ENCODE measurements around the gene CEP85L. TPM values are rescaled to one million over a fixed set of nuclear protein-coding genes. Genes with fewer than 3 reads are reported as not detected.
A peak's percentile ranks its signal among the peaks of the same experiment; 100 is the strongest.

Gene CEP85L
- total and polyA plus RNA-seq, 10 donors, result 6.3 to 46.5 (median 30.7) TPM

DNA sequence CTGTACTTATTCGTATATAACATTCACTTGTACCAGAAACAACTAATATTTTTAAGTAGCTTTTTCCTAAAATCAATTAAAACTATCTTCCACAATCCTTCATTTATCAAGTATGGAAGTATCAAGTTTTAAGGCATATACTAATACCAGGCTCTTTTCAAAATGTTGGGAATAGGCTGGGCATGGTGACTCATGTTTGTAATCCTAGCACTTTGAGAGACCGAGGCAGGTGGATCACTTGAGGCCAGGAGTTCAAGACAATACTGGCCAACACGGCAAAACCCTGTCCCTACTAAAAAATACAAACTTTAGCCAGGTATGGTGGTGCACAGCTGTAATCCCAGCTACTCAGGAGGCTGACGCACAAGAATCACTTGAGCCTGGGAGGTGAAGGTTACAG lies 129.0 kb downstream of the CEP85L start:
- 92 to 100% (median 97%) methylated on average over 4 of the region's 4 CpGs for WGBS, 5 donors
- H3K4me1 ChIP-seq, result no peaks in the 10 kb centered on the region
- intact Hi-C loops (cut with DNase I; ENCODE audit: low total_unique reads), result no loop called here
- H3K9me3 ChIP-seq, result no peaks in the 10 kb centered on the region
- H3K27ac ChIP-seq, result no peak overlapping the region
- peaks cover 0 to 47% (median 4%) of the 10 kb centered on the region in 6 donors for H3K36me3 ChIP-seq
- no peak for TF ChIP-seq CTCF (IDR thresholded peaks at IDR 0.05 in 8 of 11, conservative IDR thresholded peaks at IDR 0.05 in 3 of 11)
- no peak for TF ChIP-seq POLR2AphosphoS5 (IDR thresholded peaks at IDR 0.05)
- no peak for TF ChIP-seq POLR2A (IDR thresholded peaks at IDR 0.05)
- no peak overlapping the region for H3K4me3 ChIP-seq
- DNase-seq, result no peak
- no peaks in the 10 kb centered on the region for H3K27me3 ChIP-seq (replicated peaks in 1 of 7)

DNA sequence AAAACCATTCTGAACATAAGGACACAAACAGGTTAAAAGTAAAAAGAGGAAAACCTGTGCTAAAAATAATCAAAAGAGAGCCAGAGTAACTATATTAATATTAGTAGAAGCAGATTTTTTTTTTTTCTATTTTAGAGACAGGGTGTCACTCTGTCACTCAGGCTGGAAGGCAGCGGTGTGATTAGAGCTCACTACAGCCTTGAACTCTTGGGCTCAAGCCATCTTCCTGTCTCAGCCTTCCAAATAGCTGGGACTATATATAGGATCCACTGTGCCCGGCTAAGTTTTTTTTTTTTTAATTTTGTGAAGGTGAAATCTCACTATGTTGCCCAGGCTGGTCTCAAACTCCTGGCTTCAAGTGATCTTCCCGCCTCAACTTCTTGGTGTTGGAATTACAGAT lies 136.7 kb downstream of the CEP85L start:
- WGBS, 5 donors, result 81 to 89% (median 86%) methylated on average over 3 of the region's 3 CpGs
- Histone ChIP-seq H3K36me3 (peaks cover 0 to 14% (median 0%) of the 10 kb centered on the region in 6 donors), H3K27me3 (replicated peaks in 1 of 7) (no peaks in the 10 kb centered on the region), H3K9me3 (no peaks in the 10 kb centered on the region), H3K27ac (no peak overlapping the region), H3K4me1 (peaks cover 0 to 5% (median 0%) of the 10 kb centered on the region in 6 donors), H3K4me3 (no peak overlapping the region)
- intact Hi-C loops (cut with DNase I; ENCODE audit: low total_unique reads), result no loop called here
- no peak for DNase-seq
- no peak for TF ChIP-seq POLR2AphosphoS5 (IDR thresholded peaks at IDR 0.05)
- TF ChIP-seq CTCF (IDR thresholded peaks at IDR 0.05 in 8 of 11, conservative IDR thresholded peaks at IDR 0.05 in 3 of 11), result no peak
- no peak for TF ChIP-seq POLR2A (IDR thresholded peaks at IDR 0.05)

DNA sequence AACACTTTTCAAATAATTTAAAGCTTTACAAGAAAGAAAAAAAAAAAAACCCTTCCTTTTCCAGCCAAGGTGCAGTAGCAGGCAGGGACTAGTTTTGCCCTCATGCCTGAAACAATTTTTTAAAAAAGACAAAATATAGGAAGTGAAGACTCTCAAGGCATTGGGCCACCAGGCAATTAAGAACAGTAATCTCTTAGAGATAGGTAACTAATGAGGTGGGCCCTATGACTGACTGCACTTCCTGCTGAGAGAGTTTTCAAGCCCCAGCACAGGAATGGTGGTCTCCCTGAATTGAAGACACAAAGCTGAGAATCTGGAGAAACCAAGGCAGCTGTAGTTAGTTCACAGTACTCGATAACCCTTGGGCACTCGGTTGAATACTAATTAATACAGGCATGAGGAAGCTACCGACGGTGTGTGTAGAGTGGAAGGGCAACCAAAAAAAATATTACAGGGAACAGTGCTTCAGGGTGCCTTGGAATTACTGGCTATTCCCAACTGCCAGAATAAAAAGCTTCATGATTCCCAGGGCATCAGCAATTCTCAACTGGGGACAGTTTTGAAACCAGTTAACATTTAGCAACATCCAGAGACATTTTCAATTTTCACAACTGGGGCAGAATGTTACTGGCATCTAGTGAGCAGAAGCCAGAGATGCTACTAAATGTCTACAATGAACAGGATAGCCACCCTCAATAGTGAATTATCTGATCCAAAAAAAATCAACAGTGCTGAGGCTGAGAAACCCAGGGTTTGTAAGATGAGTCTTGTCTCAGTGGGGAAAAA lies 139.3 kb downstream of the CEP85L start:
- 95 to 99% (median 97%) methylated on average over 4 of the region's 4 CpGs for WGBS, 5 donors
- peaks cover 0 to 5% (median 0%) of the 10 kb centered on the region in 6 donors for H3K4me1 ChIP-seq
- no peak for TF ChIP-seq POLR2A (IDR thresholded peaks at IDR 0.05)
- no peak for TF ChIP-seq CTCF (IDR thresholded peaks at IDR 0.05 in 8 of 11, conservative IDR thresholded peaks at IDR 0.05 in 3 of 11)
- no peak for TF ChIP-seq POLR2AphosphoS5 (IDR thresholded peaks at IDR 0.05)
- no peak overlapping the region for H3K27ac ChIP-seq
- no peaks in the 10 kb centered on the region for H3K27me3 ChIP-seq (replicated peaks in 1 of 7)
- H3K4me3 ChIP-seq, result no peak overlapping the region
- H3K9me3 ChIP-seq, result no peaks in the 10 kb centered on the region
- intact Hi-C loops (cut with DNase I; ENCODE audit: low total_unique reads), result no loop called here
- no peak for DNase-seq
- peaks cover 0 to 9% (median 0%) of the 10 kb centered on the region in 6 donors for H3K36me3 ChIP-seq

- WGBS, 5 donors, result 73 to 87% (median 80%) methylated on average over 3 of the region's 3 CpGs
- no peak overlapping the region for H3K27ac ChIP-seq
- H3K36me3 ChIP-seq, result peaks cover 0 to 20% (median 10%) of the 10 kb centered on the region in 6 donors
- peak in 1 of 11 experiments; percentile 13 for TF ChIP-seq CTCF (IDR thresholded peaks at IDR 0.05 in 8 of 11, conservative IDR thresholded peaks at IDR 0.05 in 3 of 11)
- TF ChIP-seq POLR2AphosphoS5 (IDR thresholded peaks at IDR 0.05), result no peak
- H3K9me3 ChIP-seq, result no peaks in the 10 kb centered on the region
- no peak overlapping the region for H3K4me3 ChIP-seq
- no peaks in the 10 kb centered on the region for H3K4me1 ChIP-seq
- no peak for DNase-seq
- intact Hi-C loops (cut with DNase I; ENCODE audit: low total_unique reads), result no loop called here
- no peaks in the 10 kb centered on the region for H3K27me3 ChIP-seq (replicated peaks in 1 of 7)
Measured at GRCh38 chr6:118509009-118509617, 142.3 kb downstream of the CEP85L start.
